ENCODE data around the gene TENM4.

TENM4 gene

DNA sequence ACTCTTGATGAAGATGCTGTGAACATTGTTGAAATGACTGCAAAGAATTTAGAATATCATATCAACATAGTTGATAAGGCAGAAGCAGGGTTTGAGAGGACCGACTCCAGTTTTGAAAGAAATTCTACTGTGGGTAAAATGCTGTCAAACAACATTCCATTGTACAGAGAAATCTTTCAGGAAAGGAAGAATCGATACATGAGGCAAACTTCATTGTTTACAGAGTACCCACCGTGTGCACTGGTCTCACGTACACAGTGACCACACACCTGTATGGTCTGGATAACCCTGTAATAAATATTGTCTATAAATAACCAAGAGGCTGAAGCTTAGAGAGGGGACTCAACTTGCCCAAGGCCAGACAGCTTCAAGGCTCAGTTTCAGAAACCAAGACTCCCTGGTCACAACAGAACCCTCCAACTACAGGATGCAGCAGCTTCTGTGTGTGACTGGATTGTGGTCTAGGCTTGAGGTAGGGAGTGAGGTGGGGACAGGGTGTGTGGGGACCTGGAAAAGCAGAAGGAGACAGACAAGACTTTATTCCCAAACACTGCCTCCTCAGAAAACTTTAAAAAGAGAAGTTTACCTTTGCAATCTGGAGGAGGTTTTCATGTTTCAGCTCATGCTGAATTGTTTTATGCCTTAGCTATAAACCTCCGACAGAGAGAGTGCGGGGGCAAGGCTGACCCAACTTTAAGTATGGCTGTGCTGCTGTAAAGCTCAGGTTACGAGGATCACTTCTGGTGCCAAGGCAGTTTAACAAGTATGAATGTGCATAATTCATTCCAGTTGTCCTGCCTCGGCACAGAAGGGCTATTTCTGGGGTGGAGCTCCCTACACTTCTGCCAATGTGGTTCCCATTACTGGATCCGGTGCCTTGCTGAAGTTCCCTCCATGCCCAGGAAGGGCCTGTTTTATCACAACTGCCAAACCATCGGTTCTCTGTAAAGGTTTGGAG, 493.6 kb downstream of the TENM4 start:
- no peak for DNase-seq (ENCODE audit: low read depth in 2 of 2, low spot score in 1 of 2)

DNA sequence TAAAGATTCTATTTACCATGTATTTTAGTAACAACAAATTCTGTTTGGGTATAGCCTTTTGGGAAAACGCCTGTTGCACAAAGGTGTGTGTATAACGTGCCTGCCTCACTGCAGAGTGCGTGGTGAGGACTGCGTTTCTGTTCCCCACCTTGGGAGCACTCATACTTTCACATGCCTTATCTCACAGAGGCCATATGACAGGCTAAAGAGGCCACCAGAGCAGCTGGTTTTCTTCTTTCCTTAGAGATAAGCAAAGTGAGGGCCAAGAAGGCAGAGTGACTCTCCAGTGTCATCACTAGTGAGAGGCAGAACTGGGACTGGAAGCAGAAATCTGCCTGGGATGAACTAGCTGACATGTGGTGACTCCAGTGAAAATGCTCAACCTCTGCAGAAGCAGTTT, 497.0 kb downstream of the TENM4 start:
- DNase-seq (ENCODE audit: low read depth in 2 of 2, low spot score in 1 of 2) = no peak

DNA sequence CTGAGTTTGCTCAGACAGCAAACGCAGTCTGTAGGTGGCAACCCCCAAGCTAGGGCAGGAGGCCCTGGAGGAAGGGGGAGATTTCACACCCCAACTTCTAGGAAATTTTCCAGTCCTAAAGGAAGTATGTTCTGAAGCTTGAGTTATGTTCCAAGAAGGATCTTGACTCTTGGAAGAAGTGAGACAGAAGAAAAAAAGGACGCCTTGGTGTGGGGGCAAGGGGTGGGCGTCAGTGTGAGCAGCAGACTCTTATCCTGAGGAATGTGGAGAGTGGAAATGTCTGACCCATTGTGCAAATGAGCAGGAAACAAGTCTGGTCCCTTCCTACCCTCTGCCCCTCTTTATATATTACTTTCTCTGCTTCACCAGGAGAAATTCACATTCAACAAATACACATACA, 497.7 kb downstream of the TENM4 start:
- DNase-seq (ENCODE audit: low read depth in 2 of 2, low spot score in 1 of 2) = no peak

DNA sequence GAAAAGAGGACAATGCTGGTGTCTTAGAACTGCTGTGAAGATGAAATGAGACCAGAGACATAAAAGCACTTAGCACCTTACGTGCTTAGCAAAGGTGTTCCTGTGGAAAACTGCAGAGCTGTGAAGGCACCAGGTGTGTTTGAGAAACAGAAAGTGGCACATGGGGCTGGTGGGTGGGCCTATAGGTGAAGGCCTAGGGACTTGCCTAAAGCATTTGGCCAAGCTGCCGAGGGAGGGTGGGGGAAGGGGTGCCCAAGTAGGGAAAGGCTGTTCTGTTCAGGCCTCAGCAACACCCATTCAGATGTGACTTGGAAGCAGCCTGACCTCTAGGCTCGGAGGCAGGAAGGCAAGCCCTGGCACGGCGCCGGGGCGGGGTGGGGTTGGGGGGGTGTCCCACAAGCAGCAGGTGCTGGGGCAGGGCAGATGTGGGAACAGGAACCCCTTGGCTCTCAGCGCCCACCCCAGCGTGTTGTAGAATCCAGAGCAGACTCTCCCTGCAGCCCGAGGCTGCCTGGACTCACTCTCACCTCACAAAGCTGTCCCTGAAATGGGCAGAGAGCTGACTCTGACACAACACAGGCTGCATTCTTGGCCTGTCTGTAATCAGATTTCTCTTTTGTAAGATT, 499.5 kb downstream of the TENM4 start:
- no peak for DNase-seq (ENCODE audit: low read depth in 2 of 2, low spot score in 1 of 2)

DNA sequence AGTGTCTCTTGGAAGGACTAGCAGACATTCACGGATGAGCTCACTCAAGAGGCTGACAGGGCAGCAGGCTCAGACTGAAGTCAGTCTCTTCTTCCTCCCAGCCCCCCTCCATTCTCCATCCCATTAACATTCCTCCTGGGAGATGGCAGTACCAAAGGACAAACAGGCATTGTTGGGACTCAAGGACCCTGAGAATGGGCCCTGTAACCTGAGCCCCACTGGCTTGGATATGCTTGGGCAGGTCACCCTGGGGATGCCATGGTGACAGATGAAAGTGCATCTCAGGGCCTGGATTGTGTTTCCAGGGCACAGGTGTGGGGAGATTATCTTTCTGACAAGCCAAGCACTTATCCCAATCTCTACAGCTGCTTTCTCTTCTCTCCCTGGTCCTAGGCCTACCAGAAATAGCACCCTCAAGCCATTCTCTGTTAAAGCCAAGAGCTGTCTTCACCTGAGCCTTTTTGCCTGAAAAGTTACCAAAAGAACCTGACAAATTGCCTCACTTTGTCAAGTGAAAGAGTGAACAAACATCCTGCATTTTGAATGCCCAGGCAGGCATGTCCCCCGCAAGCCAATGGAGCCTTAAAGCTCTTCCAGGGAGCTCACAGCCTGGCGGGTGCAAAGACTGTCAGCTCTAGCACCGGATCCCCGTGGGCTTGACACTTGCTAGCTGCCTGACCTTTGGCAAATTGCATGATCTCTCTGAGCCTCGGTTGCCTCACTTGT, 500.2 kb downstream of the TENM4 start:
- no peak for DNase-seq (ENCODE audit: low read depth in 2 of 2, low spot score in 1 of 2)

DNA sequence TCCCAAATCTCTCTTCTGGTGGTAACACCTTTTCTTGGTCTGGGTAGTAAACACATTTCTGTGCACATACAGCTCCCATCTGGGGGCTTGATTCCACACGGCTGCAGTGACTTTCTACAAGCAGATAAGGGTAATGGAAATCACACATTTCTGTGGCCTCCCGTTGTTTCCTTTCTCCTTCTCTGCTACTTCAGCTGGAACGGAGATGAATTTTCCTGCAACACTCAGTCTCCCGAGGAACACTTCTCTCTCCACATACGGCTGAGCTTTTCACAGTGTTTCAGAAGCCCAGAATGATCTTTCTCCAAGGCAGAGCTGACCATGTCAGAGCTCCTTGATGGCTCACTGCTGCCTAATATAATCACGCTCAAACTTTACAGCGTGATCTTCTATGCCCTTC, 501.9 kb downstream of the TENM4 start:
- DNase-seq (ENCODE audit: low read depth in 2 of 2, low spot score in 1 of 2) = no peak

DNA sequence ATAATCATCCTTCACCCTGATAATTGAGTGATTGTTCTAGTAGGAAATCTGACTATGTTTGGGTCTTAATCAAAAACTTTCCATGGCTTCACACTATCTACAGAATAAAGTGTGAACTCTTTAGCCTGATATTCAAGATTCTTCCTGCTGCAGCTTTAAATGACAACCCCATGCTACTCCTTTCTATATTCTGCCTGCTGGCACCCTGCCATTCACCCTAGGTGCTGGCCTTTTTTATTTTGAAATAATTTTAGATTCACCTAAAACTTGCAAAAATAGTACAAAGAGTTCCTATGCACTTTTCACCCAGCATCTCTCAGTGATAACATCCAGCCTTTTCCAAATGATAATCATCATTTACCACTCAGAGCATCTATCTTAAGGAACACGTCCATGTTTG, 502.8 kb downstream of the TENM4 start:
- no peak for DNase-seq (ENCODE audit: low read depth in 2 of 2, low spot score in 1 of 2)

DNA sequence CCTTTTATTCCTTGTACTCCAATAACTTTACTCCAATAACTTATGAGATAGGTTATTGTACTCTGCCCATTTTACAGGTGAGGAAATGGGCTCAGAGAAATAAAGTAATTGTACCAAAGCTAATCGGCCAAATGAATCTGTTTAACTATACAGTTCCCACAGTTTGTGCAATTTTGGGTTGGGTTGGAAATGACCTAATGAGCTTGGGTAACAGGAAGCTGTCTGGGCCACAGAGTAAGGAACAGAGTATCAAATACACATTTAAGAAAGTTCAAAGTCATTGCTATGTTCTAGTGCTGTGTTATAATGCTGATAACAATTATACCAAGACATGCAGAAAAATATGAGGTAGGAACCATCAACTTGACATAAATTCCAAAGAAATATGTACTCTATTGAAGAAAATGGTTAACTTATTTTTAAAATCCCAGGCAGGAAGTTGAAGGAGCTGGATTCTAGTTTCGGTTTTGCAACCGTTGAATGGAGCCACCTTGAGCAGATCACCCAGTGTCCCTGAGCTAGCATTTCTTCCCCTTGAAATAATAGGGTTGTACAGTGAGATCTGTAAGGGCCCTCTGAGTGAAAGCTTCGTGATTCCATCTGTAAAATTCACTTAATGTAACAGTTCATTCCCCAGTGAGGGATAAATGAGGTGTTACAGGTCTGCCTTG, 505.3 kb downstream of the TENM4 start:
- no peak for DNase-seq (ENCODE audit: low read depth in 2 of 2, low spot score in 1 of 2)

DNA sequence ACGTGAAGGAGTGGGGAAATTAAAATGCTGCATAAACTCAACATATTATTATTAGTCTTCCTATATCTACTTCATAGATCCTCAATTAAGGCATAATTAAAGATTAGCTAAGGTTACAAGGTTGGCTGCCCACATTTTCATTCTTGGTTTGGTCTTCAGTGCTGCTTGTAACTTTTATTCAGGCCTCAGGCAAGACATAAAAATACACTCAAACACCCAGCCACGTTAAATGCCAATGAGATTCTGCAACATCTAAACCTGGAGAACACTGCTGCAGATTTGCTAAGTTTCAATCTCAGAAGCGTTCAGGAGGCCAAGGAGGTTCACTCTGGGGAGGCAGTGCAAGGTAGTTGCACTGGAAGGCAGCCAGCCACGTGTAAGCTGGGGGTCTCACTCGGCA, 507.5 kb downstream of the TENM4 start:
- DNase-seq (ENCODE audit: low read depth in 2 of 2, low spot score in 1 of 2) = no peak

DNA sequence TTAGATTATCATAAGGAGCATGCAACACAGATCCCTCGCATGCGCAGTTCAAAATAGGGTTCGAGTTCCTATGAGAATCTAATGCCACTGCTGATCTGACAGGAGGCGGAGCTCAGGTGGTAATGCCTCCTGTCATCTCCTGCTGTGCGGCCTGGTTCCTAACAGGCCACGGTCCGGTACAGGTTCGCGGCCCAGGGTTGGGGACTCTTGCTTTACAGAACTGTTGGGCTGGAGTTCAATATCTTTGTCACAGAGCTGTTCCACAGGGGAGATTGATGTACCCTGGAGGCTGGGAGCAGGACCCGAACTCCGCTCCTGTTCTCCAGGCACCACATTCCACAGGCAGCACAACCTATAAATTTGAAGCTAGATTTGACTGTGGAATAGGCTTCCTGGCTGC, 508.1 kb downstream of the TENM4 start:
- DNase-seq (ENCODE audit: low read depth in 2 of 2, low spot score in 1 of 2) = no peak

DNA sequence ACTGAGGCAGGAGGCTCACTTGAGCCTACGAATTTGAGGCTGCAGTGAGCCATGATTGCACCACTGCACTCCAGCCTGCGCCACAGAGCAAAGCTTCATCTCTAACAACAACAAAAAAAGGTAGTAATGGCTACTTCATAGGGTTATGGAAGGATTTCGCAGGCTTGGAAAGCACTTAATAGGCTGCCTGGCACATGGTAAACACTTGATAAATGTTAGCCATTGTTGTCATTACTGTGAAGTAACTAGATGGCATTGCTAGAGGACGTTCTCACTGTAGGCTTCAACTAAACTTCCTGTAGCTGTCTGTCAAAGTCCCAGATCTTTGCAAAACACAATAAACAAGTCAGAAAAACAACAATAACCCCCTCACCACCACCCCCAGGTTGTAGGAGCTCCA, 508.9 kb downstream of the TENM4 start:
- DNase-seq (ENCODE audit: low read depth in 2 of 2, low spot score in 1 of 2) = no peak

DNA sequence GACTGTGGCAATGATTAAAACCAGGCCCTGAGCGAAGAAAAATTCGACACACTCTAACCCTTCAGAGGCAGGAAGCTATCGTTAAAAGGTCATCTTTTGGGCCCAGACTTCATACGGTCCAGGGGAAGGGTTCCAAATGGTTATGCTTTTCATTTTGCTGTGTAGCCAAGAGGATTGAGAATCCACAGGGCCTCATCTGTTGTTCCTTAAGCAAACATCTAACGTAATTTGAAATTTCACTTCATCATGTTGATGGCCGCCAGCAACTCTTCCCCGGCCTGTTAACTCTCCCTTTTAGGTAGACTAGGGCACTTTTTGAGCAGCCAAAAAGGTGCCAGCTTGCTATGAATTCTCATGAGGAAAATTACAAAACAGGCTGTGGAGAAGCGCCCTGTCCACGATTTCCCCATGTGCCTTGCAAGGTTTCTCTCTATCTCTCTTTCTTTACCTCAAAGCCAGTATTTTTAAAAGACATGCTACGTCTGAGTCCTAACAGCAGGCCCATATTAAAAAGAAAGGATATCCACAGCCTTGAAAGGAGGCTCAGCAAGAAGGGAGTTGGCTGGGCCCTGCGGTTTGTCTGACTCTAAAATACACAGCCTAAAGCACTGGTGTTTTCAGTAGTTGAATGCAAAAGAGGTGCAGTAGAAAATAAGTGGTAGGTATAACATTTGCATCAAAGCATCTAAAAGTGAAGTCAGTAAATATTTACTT, 509.9 kb downstream of the TENM4 start:
- no peak for DNase-seq (ENCODE audit: low read depth in 2 of 2, low spot score in 1 of 2)

DNA sequence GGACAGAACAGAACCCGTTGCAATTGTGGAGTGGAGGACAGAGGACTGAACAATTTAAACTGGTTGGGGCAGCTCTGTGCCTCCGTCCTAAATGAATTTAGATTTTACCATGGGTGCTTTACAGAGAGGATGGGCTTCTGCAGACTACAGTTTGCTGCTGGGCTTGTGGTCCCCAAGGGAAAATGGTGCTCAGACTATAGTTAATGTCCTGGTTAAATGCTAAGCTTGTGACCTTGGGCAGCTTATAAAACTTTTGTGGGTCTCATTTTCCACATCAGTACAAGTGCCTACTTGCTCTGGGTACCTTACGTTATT, 511.0 kb downstream of the TENM4 start:
- no peak for DNase-seq (ENCODE audit: low read depth in 2 of 2, low spot score in 1 of 2)

DNA sequence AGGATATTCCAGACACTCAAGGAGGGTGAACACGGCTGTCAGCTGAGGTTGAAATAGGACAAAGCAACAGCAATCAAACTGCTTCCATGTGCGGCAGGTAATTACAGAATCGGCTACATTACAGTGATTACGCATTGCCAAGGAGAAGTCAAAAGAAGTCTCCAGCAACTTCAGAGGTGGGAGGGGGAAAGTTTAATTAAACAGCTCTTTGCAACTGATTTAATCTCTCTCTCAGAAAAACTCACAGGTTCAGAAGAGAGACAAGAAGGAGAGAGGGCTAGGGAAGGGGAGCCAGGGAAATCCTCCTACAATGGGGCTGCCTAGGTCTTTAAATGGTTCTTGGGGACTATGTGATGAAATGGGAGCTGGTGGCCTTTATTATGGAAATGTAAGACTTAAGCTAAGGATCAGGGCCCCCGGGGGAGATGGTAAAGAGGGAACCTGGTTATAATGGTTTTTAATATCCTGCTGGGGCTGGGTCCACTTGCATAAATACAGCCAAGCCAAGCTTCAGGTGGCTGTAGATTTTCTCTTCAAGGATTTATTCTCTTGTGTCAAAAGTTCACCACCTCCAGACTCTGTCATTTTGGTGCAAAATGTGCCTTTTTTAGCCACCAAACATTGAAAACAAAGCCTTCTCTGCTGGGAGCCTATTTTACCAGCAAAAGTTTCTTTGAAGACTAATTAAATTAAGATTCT, 511.5 kb downstream of the TENM4 start:
- no peak for DNase-seq (ENCODE audit: low read depth in 2 of 2, low spot score in 1 of 2)

DNA sequence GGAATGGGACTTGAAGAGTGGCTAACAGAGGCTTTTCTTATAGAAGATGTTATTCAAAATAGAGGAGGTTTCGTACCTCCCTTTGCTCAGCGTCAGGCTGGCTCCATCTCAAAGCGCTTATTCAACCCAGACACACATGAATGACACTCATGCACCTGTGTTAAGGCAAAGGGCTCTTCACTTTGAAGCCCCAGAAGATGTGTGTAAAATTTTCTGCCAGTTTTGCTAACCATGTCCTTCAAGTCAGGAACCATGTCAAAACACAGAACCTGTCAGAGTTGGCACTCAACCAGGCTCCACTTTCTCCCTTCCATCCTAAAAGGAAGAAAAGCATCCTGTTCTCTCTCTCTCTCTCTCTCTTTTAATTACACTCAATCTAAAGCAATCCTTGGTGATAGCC, 513.3 kb downstream of the TENM4 start:
- DNase-seq (ENCODE audit: low read depth in 2 of 2, low spot score in 1 of 2) = no peak

DNA sequence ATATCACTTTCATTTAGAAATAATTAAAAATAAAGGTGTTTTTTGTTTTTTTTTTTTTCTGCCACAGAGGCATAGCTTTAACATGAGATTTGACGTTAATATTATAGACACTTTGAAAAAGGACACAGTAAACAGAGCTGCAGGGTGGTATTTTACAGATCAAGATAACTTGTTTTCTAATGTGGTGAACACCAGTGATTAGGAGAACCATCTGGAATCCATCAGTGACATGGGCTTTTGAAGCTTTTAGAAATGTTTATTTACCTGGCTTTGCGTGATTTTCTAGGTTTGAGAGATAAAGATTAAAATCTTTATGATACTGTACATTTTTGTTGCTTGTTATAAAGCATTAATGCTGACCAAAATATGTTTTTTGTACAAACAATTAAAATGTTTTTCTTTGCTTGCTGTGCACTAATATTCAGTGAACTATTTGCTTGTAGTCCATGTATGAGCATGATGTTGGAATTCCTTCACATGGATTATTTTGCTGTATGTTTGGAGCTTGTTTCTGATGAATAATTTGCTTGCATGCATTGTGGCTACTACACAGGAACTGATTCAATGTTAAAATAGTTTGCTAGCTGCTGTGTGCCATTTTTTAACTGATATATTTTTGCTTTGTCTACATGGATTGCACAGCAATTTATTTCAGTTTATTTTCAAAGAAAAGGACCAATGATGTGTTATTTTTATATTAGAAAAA, 514.0 kb downstream of the TENM4 start:
- no peak for DNase-seq (ENCODE audit: low read depth in 2 of 2, low spot score in 1 of 2)

DNA sequence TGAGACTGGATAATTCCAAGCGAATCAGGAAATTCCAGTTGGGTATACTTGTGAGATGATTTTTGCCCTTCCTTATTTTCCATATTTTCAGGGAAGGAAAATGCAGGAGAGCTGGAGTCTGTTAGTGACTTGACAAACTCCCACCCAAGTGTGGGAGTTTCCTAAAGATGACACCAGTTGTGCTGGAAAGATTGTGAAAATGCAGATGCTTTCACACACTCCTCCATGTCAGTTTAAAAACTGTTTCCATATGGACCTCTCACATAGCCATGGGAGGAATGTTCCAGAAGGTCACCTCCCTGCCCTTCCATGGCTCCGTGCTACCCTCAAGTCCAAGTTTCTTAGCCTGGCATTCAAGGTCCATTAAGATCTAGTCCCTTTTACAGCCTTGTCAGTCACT, 515.4 kb downstream of the TENM4 start:
- DNase-seq (ENCODE audit: low read depth in 2 of 2, low spot score in 1 of 2) = no peak

DNA sequence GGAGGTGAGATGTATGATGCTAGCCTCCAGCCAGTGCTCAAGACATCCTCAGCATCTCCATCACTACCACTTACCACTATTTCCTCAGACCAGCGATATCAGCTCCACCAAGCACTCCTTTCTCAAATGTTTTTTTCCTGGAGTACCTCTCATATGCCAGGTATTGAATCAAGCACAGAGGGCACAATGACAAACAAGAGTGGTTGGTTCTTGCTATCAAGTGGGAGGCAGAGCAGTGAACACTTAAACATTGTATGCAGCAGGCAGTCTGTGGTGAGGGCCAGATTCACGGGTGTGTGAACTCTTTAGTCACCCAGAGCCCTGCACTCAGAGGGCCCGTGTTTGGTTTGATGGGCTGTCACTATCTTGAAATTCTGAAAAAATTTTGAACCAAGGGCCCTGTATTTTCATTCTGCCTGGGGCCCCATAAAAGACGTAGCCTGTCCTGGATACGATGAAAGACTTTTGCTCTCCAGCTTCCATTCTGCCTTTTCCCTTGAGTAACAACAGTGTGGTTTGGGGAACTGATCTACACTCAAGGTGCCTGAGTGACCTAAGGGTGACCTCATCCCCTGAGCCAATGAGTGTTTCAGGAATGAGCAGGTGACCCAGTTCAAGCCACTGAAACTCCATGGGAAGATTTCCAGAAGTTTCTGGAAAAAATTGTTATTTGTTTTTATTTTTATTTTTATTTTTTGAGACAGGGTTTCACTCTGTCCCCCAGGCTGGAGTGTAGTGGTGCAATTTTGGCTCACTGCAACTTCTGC, 517.8 kb downstream of the TENM4 start:
- DNase-seq (ENCODE audit: low read depth in 2 of 2, low spot score in 1 of 2) = no peak

DNA sequence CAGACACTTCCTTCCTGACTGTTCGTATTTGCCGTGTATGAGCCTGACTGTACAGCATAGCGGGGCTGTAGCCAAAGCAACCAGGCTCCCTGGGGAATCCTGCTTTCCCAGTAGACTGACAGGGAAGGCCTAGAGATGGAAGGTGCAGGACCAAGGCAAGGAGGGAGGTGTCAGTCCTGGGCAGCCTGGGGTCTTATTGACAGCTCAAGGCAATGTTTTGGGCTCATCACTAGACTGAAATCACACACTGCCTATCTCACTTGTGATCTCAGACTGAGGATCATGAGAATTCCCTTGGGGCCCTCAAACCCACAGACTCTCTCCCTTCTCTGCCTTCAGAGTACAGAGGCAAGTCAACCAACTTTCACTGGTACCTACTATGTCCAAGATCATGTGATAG, 519.3 kb downstream of the TENM4 start:
- no peak for DNase-seq (ENCODE audit: low read depth in 2 of 2, low spot score in 1 of 2)

Data from stimulated activated CD8-positive, alpha-beta memory T cell treated with anti-CD3 and anti-CD28 coated beads, Interleukin-4, amount 100 ng/mL, for 4 hours (primary cell).